ENCODE results near the gene TAS2R14.

The TAS2R14 gene, protein sequence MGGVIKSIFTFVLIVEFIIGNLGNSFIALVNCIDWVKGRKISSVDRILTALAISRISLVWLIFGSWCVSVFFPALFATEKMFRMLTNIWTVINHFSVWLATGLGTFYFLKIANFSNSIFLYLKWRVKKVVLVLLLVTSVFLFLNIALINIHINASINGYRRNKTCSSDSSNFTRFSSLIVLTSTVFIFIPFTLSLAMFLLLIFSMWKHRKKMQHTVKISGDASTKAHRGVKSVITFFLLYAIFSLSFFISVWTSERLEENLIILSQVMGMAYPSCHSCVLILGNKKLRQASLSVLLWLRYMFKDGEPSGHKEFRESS

GRCh38 chr12:10939163-10939562 is at the start of gene TAS2R14:
Gene TAS2R14, minus strand, starts transcription at chr12:10939263. Its CDS starts 56 bp downstream, at chr12:10939207.
- DNase-seq: no peak

DNA sequence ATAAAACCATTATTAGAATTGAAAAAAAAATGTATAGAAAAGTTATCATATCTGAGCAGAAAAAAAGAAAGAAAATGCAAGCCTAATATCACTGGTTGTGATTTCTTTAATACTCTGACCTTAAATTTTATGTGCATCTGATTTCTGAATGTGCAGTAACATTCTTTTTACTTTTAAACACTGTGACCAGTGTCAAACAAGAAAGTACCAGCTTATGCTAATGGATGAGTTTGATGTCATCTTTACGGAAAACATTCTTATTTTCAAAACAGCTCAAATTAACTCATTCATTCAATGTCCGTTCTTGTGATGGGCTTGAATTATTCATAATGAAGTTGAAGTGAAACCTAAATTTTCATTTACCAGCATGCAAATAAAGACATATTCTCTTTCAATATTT is 47.7 kb upstream of the TAS2R14 start, which contains the start of gene TAS2R50:
Gene TAS2R50, minus strand, starts transcription at position 101 of the 400 bp plus-strand sequence. Its CDS starts 52 bp downstream, at position 49.
- no peak for DNase-seq

GRCh38 chr12:10982244-10982643 is 43.2 kb upstream of the TAS2R14 start:
- peak; percentile 29 for DNase-seq

- no peak for DNase-seq
Observed at GRCh38 chr12:10974965-10975364, 35.9 kb upstream of the TAS2R14 start.

DNA sequence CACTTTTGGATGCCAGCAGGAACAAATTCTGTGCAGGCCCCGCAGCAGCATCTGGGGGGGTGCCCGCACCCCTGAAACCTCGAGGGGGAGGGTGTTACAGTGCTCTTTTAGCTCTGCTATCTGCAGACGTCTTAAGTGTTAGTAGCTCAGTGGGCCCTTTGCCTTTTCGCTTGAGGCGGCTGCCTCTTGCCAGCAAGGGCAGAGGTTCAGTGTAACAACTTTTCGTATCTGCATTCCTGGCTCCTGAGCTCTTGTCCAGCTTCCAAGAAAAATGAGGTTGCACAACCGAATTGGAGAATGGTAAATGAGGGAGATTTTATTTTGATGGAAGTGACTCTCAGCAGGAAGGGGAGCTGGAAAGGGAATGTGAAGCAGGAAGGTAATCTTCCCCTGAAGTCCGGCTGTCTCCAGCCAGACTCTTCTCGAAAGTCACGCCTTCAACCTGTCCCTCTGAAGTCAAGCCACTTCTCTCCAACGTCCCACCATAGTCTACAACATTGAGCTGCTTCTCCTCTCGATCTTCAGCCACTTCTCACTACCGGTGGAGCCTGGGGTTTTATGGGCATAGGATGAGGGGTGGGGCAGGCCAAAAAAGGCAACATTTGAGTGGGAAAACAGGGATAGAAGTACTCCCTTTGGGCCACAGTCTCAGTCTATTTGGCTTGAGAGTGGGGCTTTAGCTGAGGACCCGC is 29.8 kb upstream of the TAS2R14 start:
- no peak for DNase-seq

GRCh38 chr12:10967409-10967808 is 28.3 kb upstream of the TAS2R14 start:
- no peak for DNase-seq

DNA sequence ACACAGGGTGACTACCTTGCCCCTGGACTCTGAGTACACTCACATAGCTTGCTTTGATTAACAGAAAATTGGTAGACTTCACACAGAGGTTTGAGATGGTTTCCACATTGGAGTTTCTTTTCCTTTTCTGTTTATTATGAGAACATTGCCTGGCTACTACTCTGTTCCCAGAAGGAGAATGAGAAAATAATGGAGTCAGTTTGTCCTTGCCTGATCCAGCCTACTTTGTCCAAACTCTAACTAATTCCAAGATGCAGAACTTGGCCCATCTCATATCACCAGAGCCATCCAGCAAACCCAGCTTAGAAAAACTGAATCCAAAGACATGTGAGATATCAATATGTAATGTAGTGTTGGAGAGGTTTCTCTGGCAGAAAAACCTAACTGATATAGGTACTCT is 27.3 kb upstream of the TAS2R14 start:
- DNase-seq: no peak

DNA sequence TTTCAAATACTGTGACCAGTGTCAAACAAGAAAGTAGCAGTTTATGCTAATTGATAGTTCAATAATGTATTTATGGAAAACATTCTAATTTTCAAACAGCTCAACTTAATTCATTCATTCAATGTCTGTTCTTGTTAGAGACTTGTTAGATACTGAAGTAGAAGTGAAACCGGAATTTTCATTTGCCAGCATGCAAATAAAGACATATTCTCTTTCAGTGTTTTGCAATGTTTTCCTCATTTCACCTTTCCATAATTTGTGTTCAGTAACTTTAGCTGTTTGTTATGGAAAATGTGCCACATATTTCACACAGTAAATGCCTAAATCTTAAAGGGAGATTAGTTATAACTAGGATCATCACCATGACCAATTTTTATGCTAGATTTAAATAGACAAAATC is 26.4 kb upstream of the TAS2R14 start:
- no peak for DNase-seq

DNA sequence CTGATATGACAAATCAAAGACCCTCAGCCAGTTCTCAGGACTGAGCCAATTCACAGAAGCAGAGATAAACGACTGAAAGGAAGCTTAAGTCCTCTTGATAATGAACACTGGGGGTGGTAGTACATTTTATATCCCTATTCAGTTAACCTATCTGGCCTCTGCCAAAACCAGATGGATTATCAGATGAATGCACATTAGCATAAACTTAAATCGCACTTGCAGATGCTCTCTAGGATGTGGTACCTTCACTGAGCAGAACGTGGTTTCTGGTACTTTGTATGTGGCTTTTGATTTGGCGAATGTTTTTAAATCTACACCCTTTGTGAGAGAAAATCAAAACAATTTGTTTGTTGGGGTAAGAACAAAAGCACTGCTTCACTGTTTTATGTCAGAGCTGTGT is 21.1 kb upstream of the TAS2R14 start:
- no peak for DNase-seq

DNA sequence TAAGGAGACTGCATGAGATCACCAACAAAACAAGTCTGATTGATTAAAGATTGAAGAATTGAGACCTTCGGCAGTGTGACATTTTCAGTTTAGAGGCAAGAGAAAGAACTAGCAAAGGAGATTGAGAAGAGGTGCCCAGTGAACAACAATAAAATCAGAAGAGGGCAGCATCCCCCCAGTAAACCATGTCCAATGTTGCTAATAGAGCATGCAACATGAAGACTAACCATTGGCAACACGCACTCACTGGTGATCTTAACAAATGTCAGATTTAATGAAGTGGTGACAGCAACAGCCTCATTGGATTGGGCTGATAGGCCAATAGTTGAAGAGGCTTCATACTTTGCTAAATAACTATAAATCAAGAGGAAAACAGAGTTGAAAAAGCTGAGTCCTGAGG is 20.7 kb upstream of the TAS2R14 start:
- no peak for DNase-seq

DNA sequence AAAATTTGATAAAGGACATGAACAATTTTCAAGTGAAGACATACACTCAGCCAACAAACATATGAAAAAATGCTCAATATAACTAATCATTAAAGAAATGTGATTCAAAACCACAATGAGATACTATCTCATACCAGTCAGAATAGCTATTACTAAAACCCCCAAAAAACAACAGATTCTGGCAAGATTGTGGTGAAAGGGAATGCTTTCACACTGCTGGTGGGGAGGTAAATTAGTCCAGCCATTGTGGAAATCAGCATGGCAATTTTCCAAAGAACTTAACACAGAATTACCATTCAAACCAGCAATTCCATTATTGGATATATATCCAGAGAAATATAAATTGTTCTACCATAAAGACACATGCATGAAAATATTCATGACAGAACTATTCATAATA is 18.7 kb upstream of the TAS2R14 start:
- no peak for DNase-seq

- DNase-seq: no peak
Observed at GRCh38 chr12:10956085-10956484, 17.0 kb upstream of the TAS2R14 start.

DNA sequence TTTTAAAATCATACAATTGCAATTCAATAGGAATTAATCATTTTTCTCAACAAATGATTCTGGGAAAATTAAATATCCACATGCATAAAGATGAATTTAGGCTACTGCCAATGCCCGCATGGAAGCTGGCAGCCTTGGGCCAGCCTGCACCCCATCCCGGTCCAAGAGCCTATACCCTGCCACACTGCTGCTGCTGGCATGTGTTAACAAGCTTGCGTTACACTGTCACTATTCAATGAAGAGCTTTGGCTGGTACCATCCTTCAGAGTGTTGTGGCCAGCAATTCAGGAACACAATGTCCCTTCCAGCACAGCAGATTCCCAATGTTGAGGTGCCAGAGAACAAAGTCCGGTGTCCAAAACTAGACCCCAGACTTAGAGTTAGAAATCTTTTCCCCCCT is 13.6 kb upstream of the TAS2R14 start:
- DNase-seq: no peak

GRCh38 chr12:10943167-10943566 is 4.1 kb upstream of the TAS2R14 start:
- no peak for DNase-seq

DNA sequence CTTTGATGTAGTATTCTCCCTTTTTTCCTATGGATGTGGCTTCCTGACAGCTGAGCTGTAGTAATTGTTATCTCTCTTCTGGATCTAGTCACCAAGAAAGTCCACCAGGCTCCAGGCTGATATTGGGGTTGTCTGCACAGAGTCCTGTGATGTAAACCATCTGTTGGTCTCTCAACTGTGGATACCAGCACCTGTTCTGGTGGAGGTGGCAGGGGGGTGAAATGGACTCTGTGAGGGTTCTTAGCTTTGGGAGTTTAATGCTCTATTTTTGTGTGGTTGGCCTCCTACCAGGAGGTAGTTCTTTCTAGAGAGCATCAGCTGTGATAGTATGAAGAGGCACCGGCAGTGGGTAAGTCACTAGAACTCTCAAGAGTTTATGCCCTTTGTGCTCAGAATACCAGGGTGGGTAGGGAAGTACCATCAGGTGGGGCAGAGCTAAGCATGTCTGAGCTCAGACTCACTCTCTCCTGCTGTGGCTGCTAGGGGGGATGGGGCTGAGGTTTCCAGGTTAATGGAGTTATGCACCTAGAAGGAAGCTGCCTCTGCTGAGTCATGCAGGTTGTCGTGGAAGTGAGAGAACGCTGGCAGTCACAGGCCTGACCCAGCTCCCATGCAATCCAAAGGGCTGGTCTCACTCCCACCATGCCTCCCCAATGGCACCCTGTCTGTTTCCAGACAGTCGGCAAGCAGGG is 3.0 kb upstream of the TAS2R14 start:
- no peak for DNase-seq

GRCh38 chr12:10941369-10941768 is 2.3 kb upstream of the TAS2R14 start:
- no peak for DNase-seq

DNA sequence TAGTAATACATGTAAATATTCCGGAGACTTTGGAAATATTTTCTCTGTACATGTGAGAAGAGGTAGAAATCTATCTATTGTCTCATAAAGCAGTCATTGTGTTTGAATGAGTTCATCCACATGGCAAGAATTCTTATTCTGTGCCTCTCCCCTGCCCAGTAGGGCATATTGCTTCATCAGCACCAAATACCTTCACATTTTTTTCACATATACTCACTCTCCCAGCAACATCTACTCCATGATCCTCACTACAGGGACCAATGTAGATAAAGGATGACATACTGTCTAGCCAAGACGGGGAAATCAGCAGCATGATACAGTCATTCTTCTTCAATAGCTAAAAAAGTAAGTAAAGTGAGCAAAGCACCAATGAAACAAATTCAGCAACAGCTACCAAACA is 1.3 kb upstream of the TAS2R14 start:
- no peak for DNase-seq

DNA sequence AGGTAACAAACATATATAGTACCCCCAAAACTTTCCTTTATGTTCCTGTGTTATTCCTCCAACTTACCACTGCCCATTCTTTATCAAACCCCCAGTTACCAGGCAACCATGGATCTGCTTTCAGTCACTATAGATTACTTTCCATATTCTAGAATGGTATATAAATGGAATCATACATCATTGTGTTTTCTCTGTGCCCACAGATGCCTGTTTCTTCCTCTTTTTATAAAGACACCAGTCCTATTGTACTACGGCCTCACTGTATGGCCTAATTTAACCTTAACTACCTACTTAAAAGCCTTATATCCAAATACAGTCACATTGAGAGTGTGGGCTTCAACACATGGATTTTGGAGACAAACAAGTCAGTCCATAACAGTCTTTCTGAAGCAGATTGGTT is 2.6 kb downstream of the TAS2R14 start:
- DNase-seq: no peak

- no peak for DNase-seq
Observed at GRCh38 chr12:10928746-10929286, 10.2 kb downstream of the TAS2R14 start, which contains the start of gene PRH2. Gene PRH2, plus strand, starts transcription at chr12:10929236. Its CDS starts 38 bp downstream, at chr12:10929274.

- DNase-seq: no peak
Observed at GRCh38 chr12:10926269-10926668, 12.8 kb downstream of the TAS2R14 start.

- no peak for DNase-seq
Observed at GRCh38 chr12:10919809-10920208, 19.3 kb downstream of the TAS2R14 start.

- no peak for DNase-seq
Observed at GRCh38 chr12:10910380-10910779, 28.7 kb downstream of the TAS2R14 start.

GRCh38 chr12:10909462-10909861 is 29.6 kb downstream of the TAS2R14 start, which contains the start of gene TAS2R13:
Gene TAS2R13, minus strand, starts transcription at chr12:10909562. Its CDS starts 264 bp downstream, at chr12:10909298.
- DNase-seq: no peak
